DOHH2 (cell line): Measurements from ENCODE around the gene ELOVL2.

Experiments
- EZH2phosphoT487 ChIP-seq: fragments of 200-600 bp; sonication (generic); IDR thresholded peaks from 2 replicates; pipeline ENCODE4 v1.6.1; 2017; ENCODE audit warnings: borderline replicate concordance, mild to moderate bottlenecking, antibody characterized with exemption, low read length, moderate library complexity, mixed read lengths
- TF ChIP-seq, protein P1 (sequence below): fragments of 200-600 bp; sonication (generic); IDR thresholded peaks from one replicate; pipeline ENCODE4 v1.5.1; 2014; ENCODE audit warnings: antibody characterized with exemption, mild to moderate bottlenecking, low read depth, low read length; ENCODE audit not compliant: poor library complexity, severe bottlenecking

DNA sequence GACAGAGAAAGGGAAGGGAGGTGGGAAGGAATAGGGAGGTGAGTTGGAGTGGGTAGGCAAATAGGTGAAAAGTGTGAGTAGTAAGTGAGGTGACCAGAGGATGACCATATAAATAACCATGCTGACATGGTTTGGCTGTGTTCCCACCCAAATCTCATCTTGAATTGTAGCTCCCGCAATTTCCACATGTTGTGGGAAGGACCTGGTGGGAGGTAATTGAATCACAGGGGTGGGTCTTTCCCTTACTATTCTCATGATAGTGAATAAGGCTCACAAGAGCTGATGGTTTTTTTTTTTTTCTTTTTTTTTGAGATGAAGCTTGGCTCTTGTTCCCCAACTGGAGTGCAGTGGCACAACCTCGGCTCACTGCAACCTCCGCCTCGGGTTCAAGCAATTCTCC, 28.0 kb upstream of the ELOVL2 start:
- TF ChIP-seq, protein P1, sequence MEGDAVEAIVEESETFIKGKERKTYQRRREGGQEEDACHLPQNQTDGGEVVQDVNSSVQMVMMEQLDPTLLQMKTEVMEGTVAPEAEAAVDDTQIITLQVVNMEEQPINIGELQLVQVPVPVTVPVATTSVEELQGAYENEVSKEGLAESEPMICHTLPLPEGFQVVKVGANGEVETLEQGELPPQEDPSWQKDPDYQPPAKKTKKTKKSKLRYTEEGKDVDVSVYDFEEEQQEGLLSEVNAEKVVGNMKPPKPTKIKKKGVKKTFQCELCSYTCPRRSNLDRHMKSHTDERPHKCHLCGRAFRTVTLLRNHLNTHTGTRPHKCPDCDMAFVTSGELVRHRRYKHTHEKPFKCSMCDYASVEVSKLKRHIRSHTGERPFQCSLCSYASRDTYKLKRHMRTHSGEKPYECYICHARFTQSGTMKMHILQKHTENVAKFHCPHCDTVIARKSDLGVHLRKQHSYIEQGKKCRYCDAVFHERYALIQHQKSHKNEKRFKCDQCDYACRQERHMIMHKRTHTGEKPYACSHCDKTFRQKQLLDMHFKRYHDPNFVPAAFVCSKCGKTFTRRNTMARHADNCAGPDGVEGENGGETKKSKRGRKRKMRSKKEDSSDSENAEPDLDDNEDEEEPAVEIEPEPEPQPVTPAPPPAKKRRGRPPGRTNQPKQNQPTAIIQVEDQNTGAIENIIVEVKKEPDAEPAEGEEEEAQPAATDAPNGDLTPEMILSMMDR: no peak
- TF ChIP-seq EZH2phosphoT487: no peak
